ENCODE data around the gene NXPE4.
"Not testable (repeated sequence)": the region's sequence is repeated elsewhere in the genome, so short reads cannot be mapped to it uniquely, and the experiment has no call there.

- TF ChIP-seq CTCF (IDR thresholded peaks at IDR 0.05); REST (IDR thresholded peaks at IDR 0.05; ENCODE audit: insufficient read depth in 1 of 2, low read depth in 2 of 2, low read length in 1 of 2): not testable (repeated sequence)
Measured at GRCh38 chr11:114606802-114607075, 11.2 kb upstream of the NXPE4 start.

Data from Panc1 (cell line).